ENCODE measurements around the gene RBM19.

RBM19 gene

DNA sequence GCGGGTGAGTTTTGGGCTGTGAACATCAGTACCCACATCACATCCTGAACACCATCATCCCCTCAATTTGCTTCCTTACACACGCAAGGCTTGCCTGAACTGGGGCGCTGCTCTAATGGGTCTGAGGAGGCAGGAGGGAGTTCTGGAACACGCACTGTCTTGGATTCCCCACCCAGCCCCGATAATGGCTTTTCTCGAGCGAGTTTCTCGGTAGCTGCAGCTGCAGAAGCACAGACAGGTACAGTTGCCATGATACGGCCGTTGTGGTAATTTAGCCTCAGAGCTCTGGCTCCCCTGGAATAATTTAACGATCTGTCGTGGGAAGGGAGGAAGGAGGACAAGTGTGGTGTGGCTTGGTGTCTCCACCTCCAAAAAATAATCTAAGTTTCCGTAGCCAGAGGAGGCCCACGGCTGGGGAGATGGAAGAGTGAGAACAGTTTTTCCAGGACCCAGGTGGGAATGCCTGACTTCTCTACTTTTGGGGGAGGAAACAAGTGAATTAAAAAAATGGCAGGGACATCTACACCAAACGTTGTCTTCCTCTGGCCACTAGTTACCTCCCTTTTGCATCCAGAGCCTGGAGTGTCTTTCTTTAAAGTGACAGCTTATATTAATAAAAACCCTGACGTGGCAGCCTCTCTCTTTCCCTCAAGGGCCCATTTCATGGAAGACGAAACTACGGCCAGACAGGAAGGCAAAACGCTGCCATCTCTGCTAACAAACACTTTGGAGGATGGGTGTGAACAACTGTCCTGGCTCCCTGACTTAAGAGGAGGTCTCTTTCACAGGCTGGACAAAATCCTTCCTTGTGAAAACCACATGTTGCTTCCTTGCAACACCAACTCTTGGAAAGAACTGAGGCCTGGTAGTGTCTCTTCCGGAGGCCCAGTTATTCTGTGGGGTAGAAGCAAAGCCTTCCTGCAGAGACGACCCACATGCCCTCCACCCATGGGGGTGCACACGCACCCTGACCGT, 84.8 kb downstream of the RBM19 start:
- DNase-seq (ENCODE audit: low read depth, low spot score) = no peak

DNA sequence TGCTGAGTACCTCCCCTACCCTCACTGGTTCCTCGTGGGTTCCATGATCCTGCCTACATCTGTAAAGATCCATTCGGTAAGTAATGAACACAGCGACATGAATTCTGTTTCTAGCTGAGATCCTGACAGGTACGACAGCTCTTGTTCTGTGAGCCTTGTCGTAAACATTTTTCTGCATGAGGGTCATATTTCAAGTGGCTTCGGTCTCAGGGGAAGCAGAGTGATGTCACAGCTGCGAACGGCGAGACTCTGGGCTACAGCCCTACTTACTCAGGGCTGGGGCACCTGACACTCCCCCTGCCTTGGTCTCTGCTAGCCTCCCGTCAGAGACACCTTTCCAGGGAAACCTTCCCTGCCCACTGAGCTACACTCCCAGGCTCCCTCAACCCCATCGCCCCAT, 85.8 kb downstream of the RBM19 start:
- no peak for DNase-seq (ENCODE audit: low read depth, low spot score)

DNA sequence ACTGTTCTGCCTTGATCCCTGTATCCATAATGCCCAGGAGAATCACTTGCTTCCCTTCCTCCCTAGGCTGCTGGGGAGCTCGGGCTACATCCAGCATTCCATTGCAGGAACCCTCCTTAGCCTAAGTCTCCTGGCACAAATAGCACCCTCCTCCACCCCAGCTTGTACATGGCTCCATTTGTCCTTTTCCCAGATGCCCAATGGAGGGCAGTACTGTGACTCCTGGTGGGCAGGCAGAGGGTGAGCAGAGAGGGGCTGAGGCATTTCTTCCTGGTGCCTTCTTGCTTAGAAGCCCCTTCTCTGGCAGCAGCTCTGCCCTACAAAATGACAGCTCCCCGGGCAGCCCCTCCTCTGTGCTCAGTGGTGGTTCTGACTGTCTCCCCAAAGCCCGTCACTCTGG, 86.5 kb downstream of the RBM19 start:
- DNase-seq (ENCODE audit: low read depth, low spot score) = no peak

DNA sequence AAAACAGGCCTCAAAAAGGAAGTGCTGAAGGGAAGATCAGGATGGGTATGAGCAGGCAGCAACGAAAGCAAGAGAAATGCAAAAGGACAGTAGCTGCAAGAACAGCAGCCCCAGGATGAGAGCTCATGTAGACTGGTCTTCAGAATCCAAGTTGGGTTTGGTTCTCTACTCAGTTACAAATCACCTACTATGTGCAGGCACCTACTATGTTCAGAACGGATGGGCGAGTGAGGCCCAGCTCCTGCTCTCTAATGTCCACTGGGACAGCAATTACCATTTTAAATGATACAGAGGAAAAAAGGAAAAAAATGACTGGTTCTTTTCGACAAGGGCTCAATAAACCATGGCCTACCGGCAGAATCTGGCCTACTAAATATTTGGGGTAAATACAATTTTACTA, 88.5 kb downstream of the RBM19 start:
- no peak for DNase-seq (ENCODE audit: low read depth, low spot score)

DNA sequence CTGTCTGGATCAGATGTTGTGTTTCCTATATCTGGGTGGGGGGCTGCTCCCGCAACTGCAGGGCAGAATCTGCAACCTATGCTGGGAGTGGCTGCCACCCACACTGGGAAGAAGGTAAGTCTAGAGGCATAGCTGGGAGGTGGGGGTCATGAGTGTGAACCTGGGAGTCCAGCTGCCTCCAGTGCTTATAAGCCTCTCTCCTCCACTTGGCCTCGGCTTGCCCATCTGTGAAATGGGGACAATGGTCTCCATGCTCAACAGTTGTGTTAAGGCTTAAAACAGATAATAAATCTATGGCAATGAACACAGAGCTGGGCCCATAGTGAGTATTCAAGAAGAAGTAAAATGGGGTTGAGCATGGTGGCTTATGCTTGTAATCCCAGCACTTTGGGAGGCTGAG, 90.0 kb downstream of the RBM19 start:
- DNase-seq (ENCODE audit: low read depth, low spot score) = no peak

DNA sequence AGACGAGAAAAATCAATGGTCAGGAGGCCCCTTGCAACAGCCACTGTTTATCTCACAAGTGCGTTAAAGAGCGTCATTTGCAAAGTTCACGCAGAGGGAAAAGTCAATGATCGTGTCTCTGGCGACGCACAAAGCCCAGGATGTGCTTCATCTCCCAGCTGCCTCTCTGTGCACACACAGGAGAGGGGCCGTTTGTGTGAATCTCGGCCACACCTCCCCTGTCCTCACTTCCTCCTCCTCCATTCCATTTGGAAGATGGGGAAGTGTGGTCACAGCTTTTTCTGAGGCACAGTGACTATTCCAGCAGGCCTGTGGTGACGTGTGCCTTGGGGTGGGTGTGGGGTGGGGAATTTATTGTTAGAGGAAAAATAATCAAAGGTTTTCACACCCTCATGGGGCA, 90.4 kb downstream of the RBM19 start:
- peak; percentile 61 for DNase-seq (ENCODE audit: low read depth, low spot score)

DNA sequence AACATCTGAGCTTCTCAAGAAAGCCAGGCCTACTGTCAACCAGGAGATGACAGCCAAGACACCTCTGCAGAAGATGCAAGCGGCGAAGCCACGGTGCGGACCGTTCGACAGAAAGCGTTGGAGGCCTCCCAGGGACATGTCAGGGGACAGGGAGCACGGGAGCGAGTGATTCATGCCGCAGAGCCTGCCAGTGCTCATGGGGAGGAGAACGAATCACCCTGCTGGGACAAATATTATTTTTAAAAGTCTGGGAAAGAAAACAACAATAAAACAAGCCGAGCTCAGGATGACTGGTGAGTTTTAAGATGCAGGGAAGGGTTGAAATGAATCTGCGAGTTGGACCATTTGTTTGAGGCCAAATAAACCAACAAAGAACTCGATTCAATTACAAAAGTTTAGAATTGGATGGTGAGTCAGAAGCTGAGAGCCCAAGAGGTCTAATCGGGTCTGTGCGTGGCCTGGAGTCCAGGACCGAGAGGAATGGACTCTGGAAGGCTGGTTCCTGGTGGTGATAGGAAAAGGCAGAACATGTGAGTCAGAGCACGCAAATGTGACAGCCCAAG, 91.0 kb downstream of the RBM19 start:
- DNase-seq (ENCODE audit: low read depth, low spot score) = peak; percentile 84

DNA sequence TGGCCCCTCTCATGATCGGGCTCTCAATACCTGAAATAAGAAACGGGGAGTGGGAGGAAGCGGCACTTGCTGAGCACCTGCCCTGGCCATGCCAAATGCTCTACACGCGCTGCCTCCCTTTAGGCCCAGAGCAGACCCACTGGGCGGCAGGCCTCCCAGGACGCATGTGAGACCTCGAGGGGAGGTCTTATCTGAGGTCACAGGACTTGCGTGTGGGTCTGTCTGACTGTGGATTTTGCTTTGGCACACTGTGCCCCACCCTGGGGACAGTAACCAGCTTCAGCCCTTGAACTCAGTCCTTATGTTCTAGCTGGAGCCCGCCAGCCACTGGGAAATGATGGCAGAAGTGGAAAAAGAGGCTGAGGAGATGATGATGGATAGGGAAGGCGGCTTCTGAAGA, 91.8 kb downstream of the RBM19 start:
- no peak for DNase-seq (ENCODE audit: low read depth, low spot score)

DNA sequence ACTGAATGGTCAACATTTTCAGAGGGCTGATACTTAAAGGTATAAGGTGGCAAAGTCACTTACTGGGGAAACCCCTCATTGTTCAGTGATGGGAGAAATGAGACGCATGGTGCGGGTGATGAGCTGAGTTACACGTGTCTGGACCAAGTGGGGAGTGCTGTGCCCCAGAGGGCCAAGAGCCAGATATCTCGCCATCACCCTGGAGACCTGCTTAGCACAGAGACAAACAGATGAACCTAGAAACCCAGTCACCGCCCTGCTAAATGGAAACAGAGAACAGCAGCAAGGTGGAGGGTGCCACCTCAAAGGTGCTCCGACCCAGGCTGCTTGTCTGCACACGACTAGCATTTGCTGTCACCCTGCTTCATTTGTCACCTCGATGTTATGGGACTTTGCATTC, 92.4 kb downstream of the RBM19 start:
- DNase-seq (ENCODE audit: low read depth, low spot score) = no peak

DNA sequence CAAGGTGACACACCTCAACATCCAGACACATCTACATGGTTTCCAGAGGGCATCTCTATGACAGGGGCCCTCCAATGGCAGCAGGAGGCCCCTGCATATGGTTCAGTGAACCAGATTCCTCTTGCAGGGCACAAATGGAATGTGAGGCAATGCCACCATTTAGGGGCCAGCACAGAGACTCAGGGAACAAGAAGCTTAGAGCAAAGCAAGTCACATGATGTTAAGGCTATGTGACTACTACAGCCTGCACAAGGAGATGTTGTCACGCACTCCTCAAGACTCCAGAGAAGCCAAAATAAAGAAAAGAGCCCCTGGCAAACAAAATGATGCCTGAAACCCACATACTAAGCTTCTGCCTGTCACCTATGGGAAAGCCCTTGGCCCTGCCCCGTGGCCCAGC, 95.2 kb downstream of the RBM19 start:
- no peak for DNase-seq (ENCODE audit: low read depth, low spot score)

DNA sequence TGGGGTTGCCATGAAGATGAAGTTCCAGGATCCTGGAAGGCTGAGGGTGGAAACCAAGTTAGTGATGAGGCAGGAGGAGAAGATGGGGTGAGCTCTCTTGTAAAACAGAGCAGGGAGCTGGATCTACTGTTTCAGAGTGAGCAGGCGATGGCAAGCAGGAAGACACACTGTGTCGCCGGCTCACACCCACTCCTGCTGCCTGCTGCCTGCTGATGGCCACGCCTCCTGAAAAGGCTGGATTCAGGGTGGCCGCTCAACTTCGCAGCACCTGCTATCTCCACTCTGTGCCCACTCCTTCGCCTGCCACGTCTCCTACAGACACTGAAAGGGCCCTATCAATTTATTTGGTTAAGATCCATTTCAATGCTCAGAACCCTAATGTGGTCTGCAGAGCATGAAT, 96.1 kb downstream of the RBM19 start:
- DNase-seq (ENCODE audit: low read depth, low spot score) = no peak

DNA sequence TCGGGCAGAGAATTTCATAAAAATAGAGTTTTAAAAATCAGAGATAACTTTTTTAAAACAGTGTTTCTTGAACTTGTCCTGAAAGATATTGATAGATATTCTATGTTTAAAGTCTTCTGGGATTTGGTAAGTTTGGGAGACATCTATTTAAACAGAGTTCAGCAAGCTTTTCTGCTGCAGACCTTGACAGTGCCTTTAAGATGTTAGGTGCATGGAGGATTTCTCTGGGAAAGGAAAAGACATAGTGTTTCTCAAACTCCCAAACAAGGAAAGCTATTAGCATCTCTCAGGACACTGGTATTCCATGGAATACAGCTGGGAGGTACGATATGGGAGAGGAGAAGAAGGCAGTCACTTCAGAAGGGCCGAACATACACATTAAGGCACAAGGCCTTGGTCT, 97.8 kb downstream of the RBM19 start:
- no peak for DNase-seq (ENCODE audit: low read depth, low spot score)

DNA sequence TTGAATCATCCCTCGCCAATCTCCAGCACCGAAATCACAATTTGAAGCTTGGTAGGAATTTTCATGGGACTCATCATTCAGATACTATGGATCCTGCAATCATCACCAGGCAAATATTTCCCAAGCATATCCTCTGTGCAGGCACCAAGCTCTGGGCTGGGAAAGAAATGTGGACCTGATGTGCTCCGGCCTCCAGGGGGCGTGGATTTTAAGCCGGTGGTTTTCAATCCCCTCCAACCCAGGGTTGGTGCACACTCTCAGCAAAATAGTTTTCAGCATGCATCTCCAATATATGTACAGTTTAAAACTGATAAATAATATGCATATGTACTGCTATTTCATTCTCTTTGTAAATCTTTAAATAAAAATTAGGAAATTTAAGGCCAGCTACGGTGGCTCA, 98.9 kb downstream of the RBM19 start:
- peak; percentile 24 for DNase-seq (ENCODE audit: low read depth, low spot score)

DNA sequence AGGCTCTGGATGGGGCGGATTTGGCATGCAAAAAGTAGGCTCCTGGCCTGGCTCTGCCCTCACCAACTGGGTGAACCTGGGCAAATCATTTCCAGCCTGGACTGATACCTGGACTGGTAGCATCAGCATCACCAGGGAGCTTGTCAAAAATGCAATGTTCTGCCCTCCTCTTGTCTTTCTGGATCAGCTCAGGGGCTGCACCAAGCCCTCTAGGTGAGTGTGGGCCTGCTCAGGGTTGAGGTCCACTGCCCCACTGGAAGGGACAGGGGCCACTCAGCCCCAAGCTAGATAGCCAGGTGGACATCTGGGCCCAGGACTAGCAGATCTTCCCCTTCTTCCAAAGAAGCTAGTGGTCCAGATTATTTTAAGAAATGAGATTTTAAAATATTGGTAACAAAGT, 99.6 kb downstream of the RBM19 start:
- no peak for DNase-seq (ENCODE audit: low read depth, low spot score)

DNA sequence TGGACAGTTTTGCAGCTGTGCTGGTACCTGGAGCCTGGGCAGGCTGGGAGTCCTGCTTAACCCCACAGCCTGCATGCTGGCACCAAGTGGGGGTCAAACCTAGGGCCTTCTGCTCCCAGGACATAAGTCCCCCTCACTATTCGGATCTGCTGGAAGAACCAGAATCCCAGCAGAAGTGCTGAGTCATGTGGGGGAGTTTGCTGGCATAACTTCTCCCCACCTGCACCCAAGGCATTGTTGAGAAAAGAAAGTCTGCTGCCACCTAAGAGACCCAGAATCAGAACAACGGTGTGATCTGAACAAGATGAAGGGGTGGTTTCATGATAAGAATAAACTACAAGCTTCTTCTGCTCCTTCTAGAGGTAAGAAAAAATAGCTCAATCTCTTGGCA, 102.7 kb downstream of the RBM19 start:
- DNase-seq (ENCODE audit: low read depth, low spot score) = no peak

DNA sequence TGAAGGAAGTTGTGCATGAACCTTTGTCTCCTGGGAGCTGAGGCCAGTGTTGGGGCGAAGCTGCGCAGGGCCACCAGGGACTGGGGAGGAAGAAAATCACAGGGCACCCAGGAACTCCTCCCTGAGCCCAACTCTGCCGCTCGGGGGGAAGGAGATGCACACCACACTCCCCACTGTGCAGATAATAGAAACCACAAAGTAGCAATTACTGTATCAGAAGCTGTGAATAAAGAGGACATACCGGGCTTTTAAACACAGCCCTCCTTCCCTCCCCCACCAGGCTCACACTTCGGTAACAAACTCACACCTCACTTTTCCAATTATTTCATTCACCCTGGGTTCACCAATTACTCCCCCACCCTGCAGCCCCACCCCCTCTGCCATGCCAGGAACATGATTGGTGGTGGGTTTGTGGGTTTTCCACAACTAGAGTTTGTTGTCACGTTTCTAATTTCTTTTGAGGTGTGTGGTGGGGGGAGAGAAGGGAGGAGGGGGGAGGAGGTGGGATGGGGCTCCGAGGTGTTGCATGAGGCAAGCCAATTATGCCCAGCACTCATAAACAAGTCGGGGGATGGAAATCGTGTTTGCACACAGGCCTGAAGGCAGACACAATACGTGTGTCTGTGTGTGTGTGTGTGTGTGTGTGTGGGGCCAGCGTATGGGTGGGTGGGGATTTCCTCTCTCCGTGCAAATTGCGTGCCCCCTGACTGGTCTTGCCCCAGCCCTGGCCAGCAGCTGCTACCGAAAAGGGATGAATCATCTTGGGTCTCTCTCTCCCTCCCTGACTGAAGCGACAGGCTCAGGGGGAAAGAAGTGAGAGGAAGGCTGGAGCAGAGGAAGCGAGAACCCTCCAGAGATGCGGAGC, 103.3 kb downstream of the RBM19 start:
- peak; percentile 86 for DNase-seq (ENCODE audit: low read depth, low spot score)

DNA sequence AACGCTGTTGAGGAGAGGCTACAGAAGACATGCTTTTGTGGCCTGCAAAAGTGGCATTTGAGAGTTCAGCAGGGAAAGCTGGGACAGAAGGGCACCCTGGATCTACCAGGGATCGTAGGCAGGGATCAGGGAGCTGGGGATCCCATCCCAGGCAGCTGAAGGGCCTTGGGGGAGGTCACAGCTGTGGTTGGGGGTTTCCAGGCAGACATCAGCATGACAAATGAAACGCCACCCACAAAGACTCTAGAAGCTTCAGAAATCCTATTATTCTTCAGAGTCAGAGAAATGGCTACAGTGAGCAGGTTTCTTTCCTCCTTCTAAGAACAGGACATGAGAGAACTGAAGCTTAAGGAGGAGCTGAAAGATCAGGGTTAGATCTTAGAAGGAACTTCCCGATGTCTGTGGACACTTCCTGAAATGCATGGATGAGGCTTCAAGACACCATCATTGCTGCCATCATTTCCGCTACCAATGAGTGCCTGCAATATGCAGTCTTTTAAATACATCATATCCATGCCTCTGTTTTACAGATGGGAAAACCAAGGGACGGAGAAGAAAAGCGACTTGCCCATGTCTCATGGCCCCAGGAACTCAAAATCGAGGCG, 104.3 kb downstream of the RBM19 start:
- no peak for DNase-seq (ENCODE audit: low read depth, low spot score)

DNA sequence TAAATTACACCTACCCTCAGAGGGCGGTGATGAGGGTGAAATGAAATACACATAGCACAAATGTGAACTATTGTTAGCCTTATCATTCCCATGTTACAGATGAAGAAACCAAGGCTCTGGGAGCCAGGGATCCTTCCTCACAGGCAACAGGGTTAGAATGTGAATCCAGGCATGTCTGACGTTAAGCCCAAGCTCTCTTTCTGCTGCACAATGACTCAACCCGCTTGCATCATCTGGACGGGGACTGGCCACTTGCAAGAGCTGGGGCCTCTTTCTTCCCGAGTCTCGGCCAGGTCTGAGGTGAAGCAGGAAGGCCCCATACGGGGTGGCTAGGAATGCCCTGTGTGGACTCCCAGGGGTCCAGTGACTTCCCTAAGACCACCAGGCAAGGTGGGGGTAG, 105.2 kb downstream of the RBM19 start:
- DNase-seq (ENCODE audit: low read depth, low spot score) = peak; percentile 87

DNA sequence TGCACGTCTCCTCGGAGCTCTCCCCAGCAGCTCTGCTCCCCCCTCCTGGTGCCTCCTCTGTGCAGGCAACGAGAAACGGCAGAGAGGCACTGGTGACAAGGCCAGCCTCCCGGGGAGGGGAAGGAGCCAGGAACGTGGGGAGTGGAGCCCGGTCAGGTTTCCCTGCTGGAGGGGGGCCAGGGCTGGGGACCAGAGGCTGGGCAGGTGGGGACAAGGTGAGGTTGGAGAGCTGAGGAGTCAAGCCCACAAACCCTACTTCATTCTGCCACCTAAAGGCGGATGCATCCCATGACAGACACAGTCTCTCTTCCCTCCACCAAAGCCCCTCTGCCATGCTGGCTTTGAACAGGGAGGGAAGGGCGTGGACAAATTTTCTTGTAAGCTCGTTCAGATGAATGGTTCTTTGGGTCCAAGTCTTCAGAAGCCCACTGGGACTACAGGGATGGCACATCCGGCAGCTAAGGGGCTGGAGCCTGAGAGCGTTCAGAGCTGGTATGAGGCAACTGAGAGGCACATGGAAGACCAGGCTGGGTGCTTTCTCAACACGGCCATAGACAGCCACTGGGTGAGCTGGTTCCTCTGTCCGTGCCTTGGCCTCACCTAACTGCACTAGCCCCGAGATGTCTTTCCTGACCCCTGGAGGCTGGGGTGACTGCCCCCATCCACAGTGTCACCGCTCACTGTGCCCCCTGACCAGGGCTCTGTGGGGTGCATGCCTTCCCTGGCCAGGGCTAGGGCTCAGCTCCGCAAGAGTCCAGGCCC, 105.9 kb downstream of the RBM19 start:
- DNase-seq (ENCODE audit: low read depth, low spot score) = no peak

DNA sequence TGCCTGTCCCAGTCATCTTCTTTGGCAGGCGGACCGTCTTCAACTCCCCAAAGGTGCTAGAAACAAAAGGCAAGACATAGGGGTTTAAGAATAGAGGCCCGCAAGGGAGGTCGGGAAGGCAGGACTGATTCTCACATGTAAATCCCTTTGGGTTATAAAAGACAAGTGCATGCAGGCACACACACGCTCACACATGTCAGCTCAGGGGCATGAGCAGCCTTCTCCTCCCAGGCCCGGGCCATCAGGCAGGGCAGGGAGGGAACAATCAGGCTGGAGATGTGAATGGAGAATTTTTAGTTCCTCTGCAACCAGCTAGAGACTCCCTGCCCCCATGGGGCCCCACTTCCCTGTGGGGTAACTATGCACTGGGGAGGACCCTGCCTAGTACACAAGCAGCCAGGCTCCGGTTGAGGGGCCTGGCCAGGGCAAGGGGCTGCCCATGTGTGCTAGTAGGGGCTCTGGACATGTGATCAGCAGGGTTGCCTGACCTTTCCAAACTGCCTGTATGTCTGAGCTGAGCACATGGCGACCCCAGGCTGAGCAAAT, 107.2 kb downstream of the RBM19 start:
- no peak for DNase-seq (ENCODE audit: low read depth, low spot score)

DNA sequence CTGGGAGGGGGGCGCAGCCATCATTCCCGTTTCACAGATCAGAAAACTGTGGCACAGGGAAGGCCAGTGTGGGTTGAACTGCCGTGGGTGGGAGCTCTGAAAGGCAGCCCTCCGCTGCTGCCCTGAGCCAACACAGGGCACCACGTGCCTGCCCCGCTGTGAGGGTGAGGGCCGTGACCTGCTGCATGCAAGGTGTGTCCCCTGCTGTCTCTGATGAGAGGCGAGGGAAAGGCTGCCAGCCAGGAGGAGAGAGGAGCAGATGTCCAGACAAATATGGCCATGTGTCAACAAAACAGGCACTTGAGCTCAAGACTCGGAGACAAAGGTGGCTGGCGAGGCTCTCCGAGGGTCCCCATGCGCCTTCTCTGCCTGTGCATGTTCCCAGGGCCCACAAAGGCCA, 108.8 kb downstream of the RBM19 start:
- no peak for DNase-seq (ENCODE audit: low read depth, low spot score)
